Activated CD4-positive, CD25-positive, alpha-beta regulatory T cell (primary cell): ENCODE results near the gene C1QL1.
A peak's percentile ranks its signal among the peaks of the same experiment; 100 is the strongest.

Experiments
- DNase-seq, 4 experiments: peaks; one replicate each; lab custom pipeline; 2025; lab: John Stamatoyannopoulos, UW

Gene C1QL1

GRCh38 chr17:44989552-44990138 is 21.5 kb upstream of the C1QL1 start:
- DNase-seq: no peak

GRCh38 chr17:44988044-44988942 is 20.2 kb upstream of the C1QL1 start:
- no peak for DNase-seq

DNA sequence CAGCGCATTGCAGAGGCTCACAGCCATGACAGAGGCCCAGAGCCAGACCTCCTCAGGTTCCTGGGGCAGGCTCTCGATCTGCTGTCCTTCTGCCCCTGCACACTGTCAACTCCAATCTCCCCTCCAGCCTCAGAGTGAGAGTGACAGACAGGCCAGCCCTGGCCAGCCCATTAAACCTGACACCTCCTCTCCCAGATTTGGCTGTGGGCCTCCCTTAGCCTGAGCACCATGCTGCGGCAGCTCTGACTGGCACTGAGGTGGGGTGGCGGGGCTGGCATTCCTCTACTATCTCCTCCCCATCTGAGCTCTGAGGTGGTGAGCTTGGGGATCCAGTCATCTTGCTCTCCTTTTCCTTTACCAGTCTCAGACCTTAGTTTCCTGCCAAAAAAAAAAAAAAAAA is 15.5 kb upstream of the C1QL1 start:
- no peak for DNase-seq

DNA sequence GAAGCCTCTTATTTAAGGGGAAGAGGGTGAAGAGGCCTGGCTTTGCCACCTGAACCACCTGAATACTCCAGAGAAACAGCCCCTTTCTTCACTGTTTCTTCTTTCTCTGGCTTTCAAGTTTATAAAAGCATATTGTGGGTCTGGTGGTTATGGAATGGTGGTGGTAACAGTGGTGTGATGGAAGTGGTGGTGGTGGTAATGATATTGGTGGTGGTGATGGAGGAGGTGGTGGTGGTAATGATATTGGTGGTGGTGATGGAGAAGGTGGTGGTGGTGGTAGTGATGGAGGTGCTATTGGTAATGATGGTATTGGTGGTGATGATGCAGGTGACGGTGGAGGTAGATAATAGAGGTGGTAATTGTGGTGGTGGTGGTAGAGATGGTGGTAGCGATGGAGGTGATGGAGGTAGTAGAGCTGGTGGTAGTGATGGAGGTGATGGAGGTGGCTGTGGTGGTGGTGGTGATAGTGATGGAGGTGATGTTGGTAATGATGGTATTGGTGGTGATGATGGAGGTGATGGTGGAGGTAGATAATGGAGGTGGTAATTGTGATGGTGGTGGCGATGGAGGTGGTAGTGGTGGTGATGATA is 14.1 kb upstream of the C1QL1 start:
- no peak for DNase-seq

DNA sequence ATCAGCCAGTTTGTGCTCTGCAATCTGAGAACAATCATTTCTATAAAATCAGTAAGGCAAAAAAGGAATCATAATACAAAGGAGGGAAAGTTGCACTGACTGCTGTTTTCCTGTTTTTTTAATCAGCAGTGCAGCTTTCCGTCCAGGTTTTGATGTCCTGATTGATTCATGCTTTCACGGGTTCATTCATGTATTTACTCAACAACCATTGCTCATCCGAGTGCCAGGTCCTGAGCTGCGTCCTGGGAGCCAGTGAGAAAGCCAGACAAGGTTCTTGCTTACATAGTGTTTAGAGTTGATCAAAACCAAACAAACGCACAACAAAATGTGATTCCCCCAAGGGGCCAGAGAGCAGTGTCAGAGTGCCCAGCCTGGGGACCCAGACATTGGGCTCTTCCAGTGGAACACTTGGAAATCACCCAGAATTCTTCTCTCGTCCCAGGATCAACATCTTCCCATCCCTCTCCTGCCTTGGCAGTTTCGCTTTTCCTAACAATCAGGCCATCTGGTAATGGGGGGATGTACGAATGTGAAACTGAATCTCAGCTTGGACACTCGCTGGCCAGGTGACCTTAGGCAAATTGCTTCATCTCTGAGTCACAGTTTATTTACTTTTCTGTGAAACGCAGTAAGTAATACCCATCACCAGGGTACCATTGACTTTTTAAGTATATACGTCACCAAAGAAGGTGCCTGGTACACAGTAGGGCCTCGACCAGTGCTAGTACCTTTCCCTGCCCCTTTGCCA is 13.3 kb upstream of the C1QL1 start:
- no peak for DNase-seq

DNA sequence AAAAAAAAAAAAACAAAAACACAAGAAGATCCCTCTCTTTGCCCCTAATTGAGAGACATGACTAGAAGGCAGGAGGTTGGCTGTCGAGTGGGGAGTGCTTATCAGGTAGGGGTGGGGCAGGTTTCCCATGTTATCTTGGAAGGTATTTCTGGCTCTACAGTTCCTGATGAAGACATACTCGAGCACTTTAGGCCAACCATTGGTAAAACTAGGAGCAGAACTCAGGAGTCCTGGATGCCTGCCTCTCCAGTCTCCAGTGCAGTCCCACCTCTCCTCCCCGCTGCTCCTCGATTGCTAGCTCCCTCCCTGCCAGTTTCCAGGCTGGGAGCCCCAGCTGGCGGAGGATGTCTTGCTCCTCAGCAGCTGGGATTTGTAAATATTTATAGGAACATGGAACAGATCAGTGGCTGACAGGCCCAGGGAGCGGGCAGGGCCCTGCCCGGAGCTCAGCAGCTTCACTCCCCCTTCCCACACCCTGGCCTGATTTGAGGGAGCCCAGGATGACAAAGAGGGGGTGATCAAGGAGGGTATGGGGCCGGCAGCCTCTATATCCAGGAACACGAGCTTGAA is 11.4 kb upstream of the C1QL1 start:
- DNase-seq: no peak

- DNase-seq: no peak
Observed at GRCh38 chr17:44978807-44979206, 10.7 kb upstream of the C1QL1 start.

DNA sequence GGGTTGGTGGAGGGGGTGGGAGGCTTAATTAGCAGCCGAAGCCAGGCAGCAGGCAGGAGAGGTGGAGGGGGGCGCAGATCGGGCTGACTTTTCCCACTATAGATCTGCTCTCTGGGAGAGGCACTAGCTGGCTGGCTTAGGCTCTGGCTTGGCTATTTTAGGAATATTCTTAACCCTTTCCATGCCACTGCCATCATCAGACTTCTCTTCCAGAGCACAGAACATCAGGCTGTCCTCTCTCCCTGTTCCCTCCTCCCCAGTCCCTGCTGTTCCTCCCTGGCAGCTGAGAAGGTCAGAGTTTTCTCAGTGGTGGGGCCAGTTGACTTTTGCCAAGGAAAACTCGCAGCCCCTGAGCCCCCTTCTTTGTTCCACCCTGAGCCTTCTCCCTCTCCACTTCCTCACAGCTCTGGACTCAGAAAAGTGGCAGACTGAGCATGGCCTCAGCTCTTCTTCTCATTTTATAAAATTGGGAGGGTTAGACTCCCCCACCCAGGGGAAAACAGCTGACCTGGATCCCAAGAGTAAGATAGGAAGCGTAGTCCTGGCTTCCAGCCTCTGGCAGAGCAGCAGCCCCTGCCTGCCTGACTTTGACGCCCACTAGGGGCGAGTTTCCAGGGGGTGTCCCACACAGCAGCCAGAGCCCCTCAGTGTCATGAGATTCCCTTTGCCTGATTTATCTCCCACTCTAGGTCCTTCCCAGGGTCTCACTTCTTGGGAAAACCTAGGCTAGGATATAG is 9.9 kb upstream of the C1QL1 start:
- DNase-seq: no peak

GRCh38 chr17:44977065-44977464 is 9.0 kb upstream of the C1QL1 start:
- DNase-seq: no peak

DNA sequence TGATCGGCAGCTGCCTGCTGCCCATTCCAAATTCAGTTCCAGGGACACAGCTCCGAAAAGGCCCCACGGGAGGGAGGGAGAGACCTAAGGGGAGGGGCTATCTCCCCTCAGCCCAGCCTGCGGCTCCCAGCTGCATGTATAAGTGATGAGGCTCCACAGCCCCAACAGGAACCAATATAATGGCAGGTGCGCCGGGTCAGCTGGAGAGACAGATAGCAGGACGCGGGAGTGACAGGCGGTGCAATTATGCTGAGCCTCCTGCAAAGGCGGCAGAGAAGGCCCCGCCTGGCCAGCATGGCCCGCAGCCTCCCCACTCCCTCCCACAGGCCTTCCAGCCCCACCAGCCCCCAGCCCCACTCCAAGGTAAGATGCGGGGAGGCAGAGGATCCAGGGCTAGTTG is 8.1 kb upstream of the C1QL1 start:
- DNase-seq: no peak

DNA sequence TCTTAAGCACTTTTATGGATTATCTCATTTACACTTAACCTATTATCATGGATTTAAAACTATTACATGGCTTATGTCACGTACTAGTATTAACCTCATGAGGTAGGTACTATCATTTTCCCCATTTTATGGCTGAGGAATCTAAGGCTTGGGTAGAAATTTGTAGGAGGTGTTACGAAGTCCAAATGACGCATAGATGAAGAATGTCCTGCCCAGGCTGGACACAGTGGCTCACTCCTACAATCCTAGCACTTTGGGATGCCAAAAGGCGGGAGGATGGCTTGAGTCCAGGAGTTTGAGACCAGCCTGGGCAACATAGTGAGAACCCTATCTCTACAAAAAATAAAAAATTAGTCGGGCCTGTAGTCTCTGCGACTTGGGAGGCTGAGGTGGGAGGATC is 4.8 kb upstream of the C1QL1 start:
- no peak for DNase-seq

GRCh38 chr17:44971776-44972483 is 3.8 kb upstream of the C1QL1 start:
- no peak for DNase-seq

GRCh38 chr17:44970136-44970741 is 2.1 kb upstream of the C1QL1 start:
- peak in 1 of 4 experiments; percentile 14 for DNase-seq

- DNase-seq: no peak
Observed at GRCh38 chr17:44969144-44969780, 1.2 kb upstream of the C1QL1 start.

DNA sequence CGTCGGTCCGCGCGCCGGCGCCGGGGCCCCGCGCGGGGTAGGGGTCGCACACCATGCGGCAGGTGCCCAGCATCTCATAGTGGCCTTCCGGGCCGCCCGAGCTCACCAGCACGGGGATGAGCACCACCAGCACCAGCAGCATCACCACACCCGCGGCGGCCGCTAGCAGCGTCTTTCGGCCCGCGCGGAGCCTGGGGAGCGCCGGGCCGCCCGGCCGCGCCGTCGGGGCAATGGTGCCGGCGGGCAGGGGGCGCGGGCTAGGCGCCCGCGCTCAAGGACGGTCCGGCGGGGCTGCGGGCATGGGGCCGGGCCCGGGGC is 237 bp downstream of the C1QL1 start:
- no peak for DNase-seq

DNA sequence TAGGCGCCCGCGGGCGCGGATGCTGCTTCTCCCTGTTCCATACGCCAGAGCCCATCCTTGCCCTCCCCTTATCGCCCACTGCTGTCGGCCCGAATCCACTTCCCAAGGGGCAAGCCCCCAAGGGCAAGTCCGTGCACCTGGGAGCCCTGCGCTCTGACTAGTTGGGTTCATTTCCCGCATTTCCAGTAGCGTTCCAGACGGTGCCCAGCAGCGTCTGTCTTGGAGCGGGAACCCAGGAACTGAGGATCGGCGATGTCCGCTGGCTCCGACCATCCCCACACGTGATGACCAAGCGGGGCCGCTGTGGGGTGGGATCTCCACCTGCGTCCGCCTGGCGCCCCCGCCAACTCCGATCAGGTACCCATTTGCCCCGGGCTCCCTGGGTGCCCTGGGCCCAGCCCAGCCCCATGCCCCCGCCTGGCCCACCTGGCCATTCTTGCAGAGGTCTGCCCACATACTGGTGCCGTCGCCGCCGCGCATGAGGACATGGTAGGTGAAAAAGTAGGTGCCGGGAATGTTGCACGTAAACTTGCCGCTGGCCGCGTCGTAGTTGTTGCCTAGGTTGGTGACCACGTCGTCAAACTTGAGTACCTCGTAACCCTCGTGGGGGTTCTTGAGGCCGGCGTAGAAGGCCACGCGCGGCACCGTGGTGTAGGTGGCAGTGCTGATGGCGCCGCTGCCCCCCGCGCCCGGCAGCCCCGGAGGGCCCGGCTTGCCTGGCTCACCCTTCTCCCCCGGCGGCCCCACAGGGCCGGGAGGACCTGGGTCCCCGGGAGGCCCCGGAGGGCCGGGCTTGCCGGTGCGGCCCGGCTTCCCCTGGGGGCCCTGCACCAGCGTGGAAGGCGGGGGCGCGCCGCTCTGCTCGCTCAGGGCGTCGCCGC is 837 bp downstream of the C1QL1 start:
- DNase-seq: no peak

DNA sequence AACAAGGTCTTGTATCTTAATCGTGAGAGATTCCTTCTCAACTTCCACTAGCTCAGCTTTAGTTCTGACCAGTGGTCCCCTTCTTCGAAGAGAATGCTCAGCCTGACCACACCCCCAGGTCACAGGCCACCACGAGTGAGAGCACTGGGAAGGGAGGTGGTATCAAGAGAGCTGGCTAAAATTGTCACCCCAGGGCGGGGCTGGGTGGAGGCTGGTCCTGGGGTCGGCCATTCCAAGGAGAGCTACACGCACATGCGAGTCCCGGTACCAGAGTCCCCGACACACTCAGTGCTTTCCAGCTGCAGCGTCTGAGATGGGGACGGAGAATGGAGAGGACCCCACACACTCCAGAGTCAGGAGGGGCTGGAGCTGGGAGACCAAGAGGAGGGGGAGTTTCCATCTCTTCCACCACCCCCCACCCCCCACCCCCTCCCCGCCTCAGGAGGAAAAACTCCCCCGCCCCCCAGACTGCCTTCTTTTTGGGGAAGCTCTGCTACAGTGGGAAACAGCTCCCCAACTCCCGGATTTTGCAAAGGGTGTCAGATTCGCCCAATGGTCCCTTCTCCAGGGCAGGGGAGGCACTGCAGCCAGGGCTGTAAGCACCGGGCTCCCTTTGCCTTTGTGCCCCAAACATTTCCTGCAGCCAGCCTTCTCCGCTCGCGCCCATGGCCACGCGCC is 1.6 kb downstream of the C1QL1 start:
- DNase-seq: no peak

- DNase-seq: no peak
Observed at GRCh38 chr17:44965481-44966234, 2.4 kb downstream of the C1QL1 start.
